Gastroesophageal sphincter (tissue), 4 donors: ENCODE results near the gene C11orf71. TPM values are rescaled to one million over a fixed set of nuclear protein-coding genes. Genes with fewer than 3 reads are reported as not detected.

Experiments used
- ATAC-seq: fragments of 150-250 bp; one replicate; pipeline ENCODE4 v1.9.1; 2016; ENCODE audit warnings: mild to moderate bottlenecking, moderate library complexity
- H3K27ac ChIP-seq, 4 donors: fragments of 200-600 bp; sonication (generic) in 3 of 4; 1 replicate in 3 of 4; 2 replicates in 1 of 4; pipeline ENCODE4 v1.5.1; 2016 to 2019
- H3K27me3 ChIP-seq: fragments of 200-600 bp; sonication (generic); one replicate; pipeline ENCODE4 v1.5.1; 2019
- H3K36me3 ChIP-seq, 2 donors: fragments of 200-600 bp; sonication (generic); one replicate each; pipeline ENCODE4 v1.5.1; 2019; ENCODE audit warnings: control low read depth in 1 of 2
- H3K4me1 ChIP-seq, 3 donors: fragments of 200-600 bp; sonication (generic); 1 replicate in 2 of 3; 2 replicates in 1 of 3; pipeline ENCODE4 v1.5.1; 2016 to 2019; ENCODE audit warnings: control low read depth in 2 of 3
- H3K4me3 ChIP-seq, 2 donors: fragments of 200-600 bp; sonication (generic); one replicate each; pipeline ENCODE4 v1.5.1; 2019; ENCODE audit warnings: mild to moderate bottlenecking in 1 of 2, moderate library complexity in 1 of 2
- H3K9me3 ChIP-seq, 3 donors: fragments of 200-600 bp; sonication (generic); one replicate each; pipeline ENCODE4 v1.5.1; 2017 to 2019; ENCODE audit warnings: control low read depth in 2 of 3
- CTCF ChIP-seq, 4 experiments: fragments of 200-600 bp in 2 of 4; fragments of 450-650 bp in 2 of 4; sonication (generic) in 1 of 4; IDR thresholded peaks; one replicate each; pipeline ENCODE4 v1.5.1; 2017 to 2019; ENCODE audit warnings: antibody characterized with exemption in 4 of 4, mild to moderate bottlenecking in 2 of 4, moderate library complexity in 2 of 4
- EP300 ChIP-seq: sonication (generic); formaldehyde crosslinking; IDR thresholded peaks from one replicate; pipeline ENCODE4 v1.6.1; 2017; ENCODE audit warnings: antibody characterized with exemption, mild to moderate bottlenecking
- POLR2A ChIP-seq, 2 donors: fragments of 450-650 bp; IDR thresholded peaks; one replicate each; pipeline ENCODE4 v1.6.1; 2017; ENCODE audit warnings: antibody characterized with exemption in 2 of 2, mild to moderate bottlenecking in 2 of 2, moderate library complexity in 1 of 2
- POLR2AphosphoS5 ChIP-seq: sonication (generic); formaldehyde crosslinking; IDR thresholded peaks from one replicate; pipeline ENCODE4 v1.6.1; 2017; ENCODE audit warnings: antibody characterized with exemption
- WGBS, 2 donors: methylation state at CpG; one replicate each; pipeline ENCODE4 v1.1.5; 2018; ENCODE audit warnings: low coverage in 1 of 2; 5-methylcytosine and 5-hydroxymethylcytosine counted together
- total RNA-seq, 4 donors: library from RNA; depleted of rRNA; stranded (reverse); fragments of >200 nt; gene quantifications; one replicate each; pipeline ENCODE4 v1.1.0, GENCODE V29; 2016

Gene C11orf71
- total RNA-seq, 4 donors from 2014 or later, result 4.5 to 12.8 (median 5.3) TPM

DNA sequence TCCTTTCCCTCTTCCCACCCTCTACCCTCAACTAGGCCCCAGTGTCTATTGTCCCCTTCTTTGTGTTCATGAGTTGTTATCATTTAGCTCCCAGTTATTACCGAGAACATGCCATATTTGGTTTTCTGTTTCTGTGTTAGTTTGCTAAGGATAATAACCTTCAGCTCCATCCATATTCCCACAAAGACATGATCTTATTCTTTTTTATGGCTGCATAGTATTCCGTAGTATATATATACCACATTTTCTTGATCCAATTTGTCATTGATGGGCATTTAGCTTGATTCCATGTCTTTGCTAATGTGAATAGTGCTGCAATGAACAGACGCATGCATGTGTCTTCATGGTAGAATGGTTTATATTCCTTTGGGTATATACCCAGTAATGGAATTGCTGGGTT lies 17.8 kb downstream of the C11orf71 start:
- H3K9me3 ChIP-seq, result no peaks in the 10 kb centered on the region
- no peak for TF ChIP-seq CTCF (IDR thresholded peaks at IDR 0.05)
- no peak for TF ChIP-seq POLR2AphosphoS5
- no peak for TF ChIP-seq POLR2A (IDR thresholded peaks at IDR 0.05)
- no peak for TF ChIP-seq EP300
- no peak overlapping the region for H3K4me3 ChIP-seq
- H3K4me1 ChIP-seq, result no peaks in the 10 kb centered on the region
- H3K36me3 ChIP-seq, result no peaks in the 10 kb centered on the region
- 87 to 94% methylated on average over 2 to 3 of the region's 3 CpGs for WGBS, 2 donors
- ATAC-seq, result no peak
- no peak overlapping the region for H3K27ac ChIP-seq
- no peaks in the 10 kb centered on the region for H3K27me3 ChIP-seq

GRCh38 chr11:114379394-114380069 lies 20.8 kb downstream of the C11orf71 start:
- Histone ChIP-seq H3K27me3 (peaks cover 5% of the 10 kb centered on the region), H3K27ac (no peak overlapping the region), H3K36me3 (no peaks in the 10 kb centered on the region), H3K4me1 (no peaks in the 10 kb centered on the region), H3K4me3 (no peak overlapping the region), H3K9me3 (no peaks in the 10 kb centered on the region)
- WGBS, 2 donors, result 96% methylated on average over 3 of the region's 5 CpGs; no CpG with 5 or more reads in 1 of the 2 donors
- no peak for ATAC-seq
- no peak for TF ChIP-seq CTCF (IDR thresholded peaks at IDR 0.05)
- no peak for TF ChIP-seq EP300
- no peak for TF ChIP-seq POLR2A (IDR thresholded peaks at IDR 0.05)
- TF ChIP-seq POLR2AphosphoS5, result no peak

DNA sequence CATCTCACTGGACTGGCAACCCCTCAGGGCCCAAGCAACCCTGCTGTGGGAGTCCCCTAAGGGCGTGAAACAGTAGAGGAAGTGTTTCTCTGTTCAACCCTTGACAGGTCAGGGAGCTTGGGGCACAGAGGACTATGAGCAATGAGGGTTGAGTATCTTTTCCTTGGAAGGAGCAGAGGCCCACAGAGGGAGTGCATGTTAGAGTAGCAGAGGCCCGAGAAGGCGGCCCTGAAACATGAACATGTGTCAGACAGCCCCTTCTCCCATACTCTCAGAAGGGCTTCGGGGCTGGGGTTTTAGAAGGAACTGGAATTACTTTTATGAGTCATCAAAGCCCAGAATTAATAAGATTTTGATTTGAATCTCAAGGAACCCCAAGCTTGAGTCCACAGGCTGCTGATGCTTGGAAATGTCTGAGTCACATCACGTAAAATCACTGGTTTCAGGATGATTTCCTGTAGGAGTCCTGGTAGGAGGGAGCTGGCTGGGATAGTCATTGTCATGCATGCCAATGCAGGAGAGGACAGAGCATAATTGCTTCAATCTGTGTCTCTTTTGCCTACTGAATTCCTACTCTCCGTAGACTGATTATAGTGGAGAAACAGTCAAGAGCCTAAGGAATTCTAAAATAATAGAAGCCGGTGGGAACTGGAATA lies 22.6 kb downstream of the C11orf71 start:
- Histone ChIP-seq H3K4me3 (no peak overlapping the region), H3K4me1 (no peaks in the 10 kb centered on the region), H3K27ac (no peak overlapping the region), H3K27me3 (peaks cover 5% of the 10 kb centered on the region), H3K36me3 (no peaks in the 10 kb centered on the region), H3K9me3 (no peaks in the 10 kb centered on the region)
- TF ChIP-seq POLR2A (IDR thresholded peaks at IDR 0.05) (no peak), POLR2AphosphoS5 (no peak), CTCF (IDR thresholded peaks at IDR 0.05) (no peak), EP300 (no peak)
- no peak for ATAC-seq
- WGBS, 2 donors, result 89 to 91% methylated on average over 3 to 7 of the region's 7 CpGs

- no peak for TF ChIP-seq EP300
- no peak for TF ChIP-seq POLR2AphosphoS5
- no peak for TF ChIP-seq CTCF (IDR thresholded peaks at IDR 0.05)
- no peak for TF ChIP-seq POLR2A (IDR thresholded peaks at IDR 0.05)
- WGBS, 2 donors, result 84 to 100% methylated on average over 2 to 3 of the region's 3 CpGs
- peaks cover 5% of the 10 kb centered on the region for H3K27me3 ChIP-seq
- H3K9me3 ChIP-seq, result no peaks in the 10 kb centered on the region
- H3K36me3 ChIP-seq, result no peaks in the 10 kb centered on the region
- H3K4me3 ChIP-seq, result no peak overlapping the region
- no peaks in the 10 kb centered on the region for H3K4me1 ChIP-seq
- ATAC-seq, result no peak
- H3K27ac ChIP-seq, result no peak overlapping the region
Observed at GRCh38 chr11:114375052-114375451, 25.3 kb downstream of the C11orf71 start.
